Measurements from ENCODE around the gene SHANK3. TPM values are rescaled to one million over a fixed set of nuclear protein-coding genes. Genes with fewer than 3 reads are reported as not detected.

The SHANK3 gene
- total and polyA plus RNA-seq, 4 donors = 1.1 to 10.0 (median 5.8) TPM

DNA sequence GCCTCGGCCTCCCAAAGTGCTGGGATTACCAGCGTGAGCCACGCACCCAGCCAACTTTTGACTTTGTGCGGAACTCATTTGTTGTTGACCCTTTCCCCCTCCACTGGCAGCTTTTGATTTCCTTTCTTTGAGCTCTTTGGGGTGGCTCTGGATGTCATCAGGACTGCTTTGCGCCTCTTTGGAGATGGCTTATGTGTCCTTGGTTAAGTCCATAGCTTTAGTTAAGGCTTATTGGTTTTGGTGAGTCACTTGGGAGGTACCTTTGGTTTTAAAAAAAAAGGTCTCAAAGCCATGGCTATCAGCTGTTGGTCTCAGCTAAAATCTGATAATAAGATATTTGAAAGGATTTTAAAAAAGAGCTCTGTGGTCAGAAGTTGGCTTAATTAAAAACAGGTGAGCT is 39.5 kb upstream of the SHANK3 start:
- Histone ChIP-seq H3K27me3 (ENCODE audit: control insufficient read depth in 4 of 4, insufficient read depth in 4 of 4, low read length in 3 of 4) (no peaks in the 10 kb centered on the region), H3K9ac (ENCODE audit: low read depth in 1 of 2, low read length in 2 of 2) (no peak overlapping the region), H3K4me3 (ENCODE audit: low read depth in 1 of 3, low read length in 3 of 3) (no peak overlapping the region), H3K27ac (ENCODE audit: low read depth in 1 of 2, low read length in 2 of 2) (no peak overlapping the region), H3K4me1 (ENCODE audit: control insufficient read depth in 4 of 4, insufficient read depth in 4 of 4, low read length in 3 of 4) (peaks cover 3 to 14% (median 8%) of the 10 kb centered on the region in 4 donors), H3K36me3 (ENCODE audit: control insufficient read depth in 4 of 4, insufficient read depth in 3 of 4, low read depth in 1 of 4, low read length in 3 of 4) (no peaks in the 10 kb centered on the region), H3K9me3 (ENCODE audit: control insufficient read depth in 4 of 4, low read length in 3 of 4) (no peaks in the 10 kb centered on the region)
- TF ChIP-seq, protein P1, sequence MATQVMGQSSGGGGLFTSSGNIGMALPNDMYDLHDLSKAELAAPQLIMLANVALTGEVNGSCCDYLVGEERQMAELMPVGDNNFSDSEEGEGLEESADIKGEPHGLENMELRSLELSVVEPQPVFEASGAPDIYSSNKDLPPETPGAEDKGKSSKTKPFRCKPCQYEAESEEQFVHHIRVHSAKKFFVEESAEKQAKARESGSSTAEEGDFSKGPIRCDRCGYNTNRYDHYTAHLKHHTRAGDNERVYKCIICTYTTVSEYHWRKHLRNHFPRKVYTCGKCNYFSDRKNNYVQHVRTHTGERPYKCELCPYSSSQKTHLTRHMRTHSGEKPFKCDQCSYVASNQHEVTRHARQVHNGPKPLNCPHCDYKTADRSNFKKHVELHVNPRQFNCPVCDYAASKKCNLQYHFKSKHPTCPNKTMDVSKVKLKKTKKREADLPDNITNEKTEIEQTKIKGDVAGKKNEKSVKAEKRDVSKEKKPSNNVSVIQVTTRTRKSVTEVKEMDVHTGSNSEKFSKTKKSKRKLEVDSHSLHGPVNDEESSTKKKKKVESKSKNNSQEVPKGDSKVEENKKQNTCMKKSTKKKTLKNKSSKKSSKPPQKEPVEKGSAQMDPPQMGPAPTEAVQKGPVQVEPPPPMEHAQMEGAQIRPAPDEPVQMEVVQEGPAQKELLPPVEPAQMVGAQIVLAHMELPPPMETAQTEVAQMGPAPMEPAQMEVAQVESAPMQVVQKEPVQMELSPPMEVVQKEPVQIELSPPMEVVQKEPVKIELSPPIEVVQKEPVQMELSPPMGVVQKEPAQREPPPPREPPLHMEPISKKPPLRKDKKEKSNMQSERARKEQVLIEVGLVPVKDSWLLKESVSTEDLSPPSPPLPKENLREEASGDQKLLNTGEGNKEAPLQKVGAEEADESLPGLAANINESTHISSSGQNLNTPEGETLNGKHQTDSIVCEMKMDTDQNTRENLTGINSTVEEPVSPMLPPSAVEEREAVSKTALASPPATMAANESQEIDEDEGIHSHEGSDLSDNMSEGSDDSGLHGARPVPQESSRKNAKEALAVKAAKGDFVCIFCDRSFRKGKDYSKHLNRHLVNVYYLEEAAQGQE (IDR thresholded peaks at IDR 0.05) = no peak
- TF ChIP-seq, protein P2, sequence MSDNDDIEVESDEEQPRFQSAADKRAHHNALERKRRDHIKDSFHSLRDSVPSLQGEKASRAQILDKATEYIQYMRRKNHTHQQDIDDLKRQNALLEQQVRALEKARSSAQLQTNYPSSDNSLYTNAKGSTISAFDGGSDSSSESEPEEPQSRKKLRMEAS (IDR thresholded peaks at IDR 0.05) = no peak
- TF ChIP-seq FOXA1 (IDR thresholded peaks at IDR 0.05) (no peak), YY1 (IDR thresholded peaks at IDR 0.05) (no peak), JUND (IDR thresholded peaks at IDR 0.05) (no peak), FOXA2 (IDR thresholded peaks at IDR 0.05) (no peak), NR2F2 (IDR thresholded peaks at IDR 0.05) (no peak), HNF4G (IDR thresholded peaks at IDR 0.05) (no peak), RXRA (IDR thresholded peaks at IDR 0.05) (no peak)
- 95% methylated on average over 5 of the region's 5 CpGs for whole genome bisulfite sequencing
- DNase-seq (ENCODE audit: low spot score) = no peak

DNA sequence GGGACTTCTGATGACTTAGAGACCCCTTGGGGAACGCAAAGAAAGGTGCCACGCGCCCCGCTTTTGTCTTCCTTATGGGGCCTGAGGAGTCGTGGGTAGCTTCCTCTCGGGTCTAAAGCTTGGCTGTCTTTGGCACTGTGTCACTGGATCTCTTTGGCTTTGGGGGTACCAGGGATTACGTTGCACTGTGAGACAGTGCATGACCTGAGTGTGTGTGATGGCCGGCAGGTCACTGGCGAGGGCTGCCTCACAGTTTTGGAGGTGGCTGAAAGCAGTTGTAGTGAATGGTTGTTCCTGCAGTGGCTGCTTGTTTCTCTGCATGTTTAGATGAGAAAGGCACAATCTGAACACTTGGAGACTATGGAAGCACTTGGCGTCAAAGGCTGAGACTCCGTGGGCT is 38.9 kb upstream of the SHANK3 start:
- Histone ChIP-seq H3K27ac (ENCODE audit: low read depth in 1 of 2, low read length in 2 of 2) (no peak overlapping the region), H3K9ac (ENCODE audit: low read depth in 1 of 2, low read length in 2 of 2) (no peak overlapping the region), H3K27me3 (ENCODE audit: control insufficient read depth in 4 of 4, insufficient read depth in 4 of 4, low read length in 3 of 4) (no peaks in the 10 kb centered on the region), H3K4me3 (ENCODE audit: low read depth in 1 of 3, low read length in 3 of 3) (no peak overlapping the region), H3K9me3 (ENCODE audit: control insufficient read depth in 4 of 4, low read length in 3 of 4) (no peaks in the 10 kb centered on the region), H3K4me1 (ENCODE audit: control insufficient read depth in 4 of 4, insufficient read depth in 4 of 4, low read length in 3 of 4) (peaks cover 2 to 8% (median 4%) of the 10 kb centered on the region in 4 donors), H3K36me3 (ENCODE audit: control insufficient read depth in 4 of 4, insufficient read depth in 3 of 4, low read depth in 1 of 4, low read length in 3 of 4) (no peaks in the 10 kb centered on the region)
- no peak for TF ChIP-seq HNF4G (IDR thresholded peaks at IDR 0.05)
- no peak for TF ChIP-seq FOXA2 (IDR thresholded peaks at IDR 0.05)
- TF ChIP-seq, protein P1 (IDR thresholded peaks at IDR 0.05) = no peak
- no peak for TF ChIP-seq RXRA (IDR thresholded peaks at IDR 0.05)
- TF ChIP-seq EGR1 (IDR thresholded peaks at IDR 0.05; ENCODE audit: low read depth in 2 of 2) = no peak
- no peak for TF ChIP-seq YY1 (IDR thresholded peaks at IDR 0.05)
- no peak for TF ChIP-seq FOXA1 (IDR thresholded peaks at IDR 0.05)
- TF ChIP-seq, protein P3, sequence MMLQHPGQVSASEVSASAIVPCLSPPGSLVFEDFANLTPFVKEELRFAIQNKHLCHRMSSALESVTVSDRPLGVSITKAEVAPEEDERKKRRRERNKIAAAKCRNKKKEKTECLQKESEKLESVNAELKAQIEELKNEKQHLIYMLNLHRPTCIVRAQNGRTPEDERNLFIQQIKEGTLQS (IDR thresholded peaks at IDR 0.05) = no peak
- no peak for TF ChIP-seq NR2F2 (IDR thresholded peaks at IDR 0.05)
- no peak for TF ChIP-seq HNF4A (conservative IDR thresholded peaks at IDR 0.05)
- no peak for TF ChIP-seq GABPA (IDR thresholded peaks at IDR 0.05 in 1 of 2, conservative IDR thresholded peaks at IDR 0.05 in 1 of 2)
- TF ChIP-seq JUND (IDR thresholded peaks at IDR 0.05) = no peak
- TF ChIP-seq SP1 (IDR thresholded peaks at IDR 0.05) = no peak
- TF ChIP-seq, protein P4, sequence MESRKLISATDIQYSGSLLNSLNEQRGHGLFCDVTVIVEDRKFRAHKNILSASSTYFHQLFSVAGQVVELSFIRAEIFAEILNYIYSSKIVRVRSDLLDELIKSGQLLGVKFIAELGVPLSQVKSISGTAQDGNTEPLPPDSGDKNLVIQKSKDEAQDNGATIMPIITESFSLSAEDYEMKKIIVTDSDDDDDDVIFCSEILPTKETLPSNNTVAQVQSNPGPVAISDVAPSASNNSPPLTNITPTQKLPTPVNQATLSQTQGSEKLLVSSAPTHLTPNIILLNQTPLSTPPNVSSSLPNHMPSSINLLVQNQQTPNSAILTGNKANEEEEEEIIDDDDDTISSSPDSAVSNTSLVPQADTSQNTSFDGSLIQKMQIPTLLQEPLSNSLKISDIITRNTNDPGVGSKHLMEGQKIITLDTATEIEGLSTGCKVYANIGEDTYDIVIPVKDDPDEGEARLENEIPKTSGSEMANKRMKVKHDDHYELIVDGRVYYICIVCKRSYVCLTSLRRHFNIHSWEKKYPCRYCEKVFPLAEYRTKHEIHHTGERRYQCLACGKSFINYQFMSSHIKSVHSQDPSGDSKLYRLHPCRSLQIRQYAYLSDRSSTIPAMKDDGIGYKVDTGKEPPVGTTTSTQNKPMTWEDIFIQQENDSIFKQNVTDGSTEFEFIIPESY (IDR thresholded peaks at IDR 0.05) = no peak
- no peak for TF ChIP-seq TAF1 (conservative IDR thresholded peaks at IDR 0.05)
- TF ChIP-seq, protein P2 (IDR thresholded peaks at IDR 0.05) = no peak
- TF ChIP-seq, protein P5, sequence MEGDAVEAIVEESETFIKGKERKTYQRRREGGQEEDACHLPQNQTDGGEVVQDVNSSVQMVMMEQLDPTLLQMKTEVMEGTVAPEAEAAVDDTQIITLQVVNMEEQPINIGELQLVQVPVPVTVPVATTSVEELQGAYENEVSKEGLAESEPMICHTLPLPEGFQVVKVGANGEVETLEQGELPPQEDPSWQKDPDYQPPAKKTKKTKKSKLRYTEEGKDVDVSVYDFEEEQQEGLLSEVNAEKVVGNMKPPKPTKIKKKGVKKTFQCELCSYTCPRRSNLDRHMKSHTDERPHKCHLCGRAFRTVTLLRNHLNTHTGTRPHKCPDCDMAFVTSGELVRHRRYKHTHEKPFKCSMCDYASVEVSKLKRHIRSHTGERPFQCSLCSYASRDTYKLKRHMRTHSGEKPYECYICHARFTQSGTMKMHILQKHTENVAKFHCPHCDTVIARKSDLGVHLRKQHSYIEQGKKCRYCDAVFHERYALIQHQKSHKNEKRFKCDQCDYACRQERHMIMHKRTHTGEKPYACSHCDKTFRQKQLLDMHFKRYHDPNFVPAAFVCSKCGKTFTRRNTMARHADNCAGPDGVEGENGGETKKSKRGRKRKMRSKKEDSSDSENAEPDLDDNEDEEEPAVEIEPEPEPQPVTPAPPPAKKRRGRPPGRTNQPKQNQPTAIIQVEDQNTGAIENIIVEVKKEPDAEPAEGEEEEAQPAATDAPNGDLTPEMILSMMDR (IDR thresholded peaks at IDR 0.05; ENCODE audit: low read depth, low read length, missing input control) = no peak
- no peak for TF ChIP-seq RAD21 (IDR thresholded peaks at IDR 0.05)
- no peak for DNase-seq (ENCODE audit: low spot score)
- 96% methylated on average over 11 of the region's 11 CpGs for WGBS

Measured in liver (tissue), 9 donors.